ENCODE data around the gene CFAP57.

CFAP57 gene

GRCh38 chr1:43279666-43280065 is 107.5 kb downstream of the CFAP57 start:
- DNase-seq = no peak

DNA sequence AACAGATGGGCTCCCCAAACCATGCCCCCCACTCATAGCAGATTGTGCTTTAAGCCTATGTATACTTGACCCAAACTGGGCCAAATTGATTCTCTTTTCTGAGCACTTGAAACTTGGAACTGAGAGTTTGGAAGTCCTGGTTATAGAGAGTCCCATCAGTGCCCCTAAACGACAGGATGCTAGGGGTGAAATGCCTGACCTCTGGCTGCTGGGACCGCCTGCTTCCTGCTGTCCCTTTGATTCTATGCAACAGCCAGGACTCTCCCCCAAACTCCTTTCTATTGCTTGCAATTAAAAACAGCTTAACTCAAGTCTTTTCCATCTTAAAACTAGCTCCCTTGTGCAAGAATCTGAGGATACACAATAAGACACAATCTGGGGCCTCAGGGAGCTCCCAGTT is 108.6 kb downstream of the CFAP57 start:
- no peak for DNase-seq

DNA sequence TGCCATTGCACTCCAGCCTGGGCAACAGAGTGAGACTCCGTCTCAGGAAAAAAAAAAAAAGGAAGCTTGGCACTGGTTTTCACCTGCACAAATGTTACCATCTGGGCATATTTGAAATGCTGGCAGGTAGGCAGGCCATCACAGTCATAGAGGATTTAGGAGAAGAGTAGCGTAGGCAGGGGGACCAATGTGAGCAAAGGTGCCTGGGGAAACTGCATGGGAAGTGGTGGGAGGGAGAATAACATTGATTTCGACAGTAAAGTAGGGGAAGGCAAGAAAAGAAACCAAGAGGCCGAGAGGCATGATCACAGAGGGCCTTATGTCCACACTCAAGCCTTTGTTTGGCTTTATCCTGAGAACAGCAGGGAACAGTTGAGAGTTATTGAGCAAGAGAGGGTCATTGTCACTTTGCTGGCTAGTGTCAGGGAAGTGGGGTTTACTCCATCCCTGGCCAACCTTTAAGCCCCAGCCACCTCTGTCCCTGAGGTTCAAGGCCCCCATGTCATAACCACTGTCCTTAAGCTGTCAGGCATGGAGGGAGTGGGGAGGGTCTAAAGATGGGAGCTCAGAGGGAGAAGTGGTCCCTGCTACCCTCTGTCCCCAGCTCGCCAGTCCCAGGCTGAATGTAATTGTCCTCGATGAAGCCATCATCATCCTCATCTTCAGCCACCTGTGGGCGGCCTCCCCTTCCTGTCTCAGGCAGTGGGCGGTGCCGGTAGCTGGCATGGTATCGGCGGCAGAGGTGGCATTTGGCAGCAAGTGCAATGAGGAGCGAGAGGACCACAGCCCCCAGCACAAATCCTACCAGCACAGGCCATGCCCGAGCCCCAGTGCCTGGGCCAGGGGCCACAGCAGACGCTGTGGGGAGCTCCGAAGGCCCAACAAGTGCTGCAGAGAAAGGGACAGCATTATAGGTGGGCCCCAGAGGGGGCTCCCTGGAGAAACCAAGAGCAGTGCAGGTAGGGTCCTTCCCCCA is 110.4 kb downstream of the CFAP57 start:
- DNase-seq = peak; percentile 74

- no peak for DNase-seq
Observed at GRCh38 chr1:43284065-43284464, 111.9 kb downstream of the CFAP57 start.

GRCh38 chr1:43284546-43285110 is 112.5 kb downstream of the CFAP57 start:
- peak; percentile 30 for DNase-seq

- peak; percentile 100 for DNase-seq
Observed at GRCh38 chr1:43285269-43285990, 113.3 kb downstream of the CFAP57 start, which contains the start of gene C1orf210. Gene C1orf210, minus strand, starts transcription at chr1:43285581. Its CDS starts 2,311 bp downstream, at chr1:43283270.

- no peak for DNase-seq
Observed at GRCh38 chr1:43286115-43286514, 114.0 kb downstream of the CFAP57 start.

DNA sequence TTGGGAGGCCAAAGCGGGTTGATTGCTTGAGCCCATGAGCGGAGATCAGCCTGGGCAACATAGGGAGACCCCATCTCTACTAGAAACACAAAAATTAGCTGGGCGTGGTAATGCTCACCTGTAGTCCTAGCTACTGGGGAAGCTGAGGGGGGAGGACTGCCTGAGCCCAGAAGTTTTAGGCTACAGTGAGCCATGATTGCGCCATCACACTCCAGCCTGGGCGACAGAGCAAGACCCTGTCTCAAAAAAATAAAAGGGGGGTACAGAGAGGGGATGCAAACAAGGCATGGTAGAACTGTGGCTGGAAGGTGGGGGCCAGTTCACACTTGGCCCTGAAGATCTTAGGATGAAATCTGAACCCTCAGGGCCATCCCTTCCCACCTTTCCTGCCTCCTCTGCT is 114.4 kb downstream of the CFAP57 start:
- no peak for DNase-seq

- DNase-seq = no peak
Observed at GRCh38 chr1:43288058-43288784, 116.1 kb downstream of the CFAP57 start.

DNA sequence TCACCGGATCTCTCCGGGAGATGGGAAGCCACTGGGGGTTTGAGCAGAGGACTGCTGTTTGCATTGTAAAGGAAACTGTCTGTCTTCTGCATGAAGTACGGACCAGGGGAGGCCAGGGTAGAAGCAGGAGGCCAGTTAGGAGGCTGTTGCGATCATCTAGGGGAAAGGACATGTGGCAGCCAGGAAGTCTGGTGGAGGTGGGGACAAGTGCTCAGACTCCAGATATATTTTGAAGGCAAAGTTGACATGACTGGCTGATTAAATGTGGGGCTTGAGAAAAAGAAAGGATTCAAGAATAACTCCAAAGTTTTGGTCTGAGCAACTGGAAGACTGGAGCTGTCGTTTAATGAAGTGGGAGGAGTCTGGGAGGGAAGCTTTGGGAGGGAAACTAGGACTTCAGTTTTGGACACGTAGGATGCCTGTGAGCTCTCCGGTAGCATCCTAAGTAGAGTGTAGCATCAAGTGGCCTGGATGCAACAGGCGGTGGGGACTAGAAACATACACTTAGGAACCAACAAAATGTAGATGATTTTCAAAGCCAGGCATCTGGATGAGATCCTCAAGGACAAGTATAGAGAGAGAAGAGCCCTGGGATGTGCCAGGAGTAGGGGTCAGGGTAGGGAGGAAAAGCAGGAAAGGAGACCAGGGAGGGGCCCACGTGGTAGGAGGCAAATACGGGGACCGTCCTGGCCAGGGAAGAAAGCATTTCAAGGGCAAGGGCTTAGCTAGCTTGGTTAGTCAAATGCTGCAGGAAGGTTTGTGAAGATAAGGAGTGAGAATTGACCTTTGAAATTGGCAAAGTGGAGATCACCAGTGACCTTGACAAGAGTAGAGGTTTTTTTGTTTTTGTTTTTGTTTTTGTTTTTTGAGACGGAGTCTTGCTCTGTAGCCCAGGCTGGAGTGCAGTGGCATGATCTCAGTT is 116.9 kb downstream of the CFAP57 start:
- no peak for DNase-seq

DNA sequence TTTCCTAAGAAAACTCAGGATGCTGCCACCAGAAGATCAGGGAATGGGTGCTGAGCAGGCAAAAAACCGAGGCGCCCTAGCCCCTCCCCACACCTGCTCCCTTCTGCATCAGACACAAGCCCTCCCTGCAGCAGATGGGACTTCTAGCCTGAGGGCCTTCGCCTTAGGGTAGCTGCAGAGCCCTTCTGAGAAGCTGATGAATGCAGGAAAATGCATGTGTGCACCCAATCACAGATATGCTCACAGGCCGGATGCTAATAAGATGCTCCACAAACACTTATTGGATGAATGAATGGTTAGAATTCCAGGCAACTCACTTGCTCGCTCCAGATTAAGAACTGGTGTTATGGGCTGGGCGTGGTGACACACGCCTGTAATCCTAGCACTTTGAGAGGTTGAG is 120.1 kb downstream of the CFAP57 start:
- no peak for DNase-seq

GRCh38 chr1:43292679-43293078 is 120.5 kb downstream of the CFAP57 start:
- no peak for DNase-seq

DNA sequence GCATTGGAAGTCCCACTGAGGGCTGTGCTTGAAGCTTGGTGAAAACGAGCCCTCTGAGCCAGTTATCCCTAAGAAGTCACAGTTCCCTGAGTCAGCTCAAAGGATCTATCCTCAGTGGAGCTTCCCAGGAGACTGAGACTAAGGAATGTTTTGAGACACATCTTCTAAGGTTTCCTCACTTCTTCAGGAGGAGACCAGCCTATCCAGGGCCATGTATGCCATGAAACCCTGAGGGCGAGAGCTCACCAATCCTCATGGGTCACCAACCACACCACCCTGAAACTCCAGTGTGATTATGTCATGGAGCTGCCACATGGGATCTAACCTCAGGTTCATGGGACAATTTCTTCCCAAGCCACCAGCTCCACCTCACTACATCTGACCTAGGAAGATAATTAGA is 121.0 kb downstream of the CFAP57 start:
- DNase-seq = no peak

DNA sequence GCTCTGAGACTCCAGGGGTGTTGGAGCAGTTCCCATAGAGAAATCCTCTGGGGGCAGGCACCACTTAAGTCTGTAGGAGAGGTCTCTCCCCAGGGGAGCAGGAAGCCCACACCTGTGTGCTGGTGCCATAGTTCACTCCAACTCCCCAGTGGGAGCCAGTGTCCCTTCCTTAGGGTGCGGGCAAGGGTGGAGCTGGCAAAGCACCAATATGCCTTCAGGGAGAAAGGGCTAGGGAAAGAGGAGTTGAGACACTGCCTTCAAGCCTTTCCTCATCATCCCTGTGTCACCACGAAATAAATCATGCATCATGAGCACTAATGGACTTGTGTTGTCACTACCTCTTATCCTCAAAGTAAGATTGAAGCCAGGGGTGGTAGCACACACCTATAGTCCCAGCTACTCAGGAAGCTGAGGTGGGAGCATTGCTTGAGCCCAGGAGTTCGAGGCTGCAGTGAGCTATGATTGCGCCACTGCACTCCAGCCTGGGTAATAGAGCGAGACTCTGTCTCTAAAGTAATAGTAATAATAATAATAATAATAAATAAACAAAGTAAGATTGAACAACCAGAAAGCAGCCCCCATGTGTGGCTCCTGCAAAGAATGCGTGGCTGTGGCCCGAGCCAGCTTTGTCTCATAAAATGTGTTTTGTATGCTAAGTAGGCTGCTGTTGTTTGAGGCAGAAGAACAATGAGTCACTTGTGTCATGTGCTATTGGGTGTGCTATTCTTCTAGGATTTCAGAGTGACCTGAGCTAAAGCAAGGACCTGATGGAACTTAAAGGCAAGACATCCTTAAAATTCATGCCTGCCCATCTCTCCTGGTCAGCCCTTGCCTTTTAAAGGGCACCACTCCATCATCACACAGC is 122.0 kb downstream of the CFAP57 start:
- no peak for DNase-seq

DNA sequence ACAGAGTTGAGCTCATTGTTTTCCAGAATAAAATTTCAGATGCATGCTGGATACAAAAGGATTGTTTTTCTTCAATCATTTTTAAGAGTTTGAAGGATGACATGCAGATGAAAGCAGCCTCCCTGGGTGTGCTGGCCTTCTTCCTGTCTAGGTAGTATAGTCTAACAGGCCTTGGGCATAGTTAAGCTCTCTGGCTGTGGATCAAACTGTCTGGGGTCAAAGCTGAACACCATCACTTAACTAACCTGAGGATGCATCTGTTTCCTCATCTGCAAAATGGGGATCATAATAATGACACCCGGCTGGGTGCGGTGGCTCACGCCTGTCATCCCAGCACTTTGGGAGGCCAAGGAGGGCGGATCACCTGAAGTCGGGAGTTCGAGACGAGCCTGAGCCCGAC is 122.6 kb downstream of the CFAP57 start:
- DNase-seq = no peak

GRCh38 chr1:43296207-43296606 is 124.1 kb downstream of the CFAP57 start:
- DNase-seq = no peak

GRCh38 chr1:43298055-43298454 is 125.9 kb downstream of the CFAP57 start:
- DNase-seq = no peak

GRCh38 chr1:43299101-43299500 is 127.0 kb downstream of the CFAP57 start:
- DNase-seq = no peak

DNA sequence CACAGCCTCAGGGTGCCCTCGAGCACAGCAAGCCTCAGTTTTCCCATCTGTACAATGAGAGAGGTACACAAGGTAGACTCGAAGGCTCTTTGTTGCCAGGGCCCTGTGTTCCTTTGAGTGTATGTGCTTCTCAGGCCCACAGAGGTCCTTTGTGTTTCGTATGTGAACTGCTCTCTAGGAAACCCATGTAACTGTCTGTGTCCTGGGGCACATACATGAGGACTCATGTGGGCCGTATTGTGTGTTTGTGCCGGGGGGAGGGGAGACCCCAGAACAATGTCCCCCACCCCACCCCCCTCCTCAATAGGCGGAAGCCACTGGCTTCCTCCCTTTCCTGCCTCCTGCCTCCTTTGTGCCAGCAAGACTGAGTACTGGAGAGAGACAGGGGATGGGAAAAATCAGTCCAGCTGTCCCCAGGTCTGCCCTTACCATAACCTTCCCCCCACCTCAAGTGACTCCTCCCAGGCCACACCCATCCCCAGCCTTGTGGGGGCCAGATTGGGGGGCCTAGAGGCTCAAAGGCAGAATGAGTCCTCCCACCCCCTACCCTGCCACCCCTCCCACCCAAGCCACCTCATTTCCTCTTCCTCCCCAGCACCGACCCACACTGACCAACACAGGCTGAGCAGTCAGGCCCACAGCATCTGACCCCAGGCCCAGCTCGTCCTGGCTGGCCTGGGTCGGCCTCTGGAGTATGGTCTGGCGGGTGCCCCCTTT is 128.4 kb downstream of the CFAP57 start, which contains the start of gene TIE1:
TSS of gene TIE1 (plus strand) at position 605 of the 717 bp plus-strand sequence. CDS start at position 695, 90 bp downstream.
- no peak for DNase-seq

DNA sequence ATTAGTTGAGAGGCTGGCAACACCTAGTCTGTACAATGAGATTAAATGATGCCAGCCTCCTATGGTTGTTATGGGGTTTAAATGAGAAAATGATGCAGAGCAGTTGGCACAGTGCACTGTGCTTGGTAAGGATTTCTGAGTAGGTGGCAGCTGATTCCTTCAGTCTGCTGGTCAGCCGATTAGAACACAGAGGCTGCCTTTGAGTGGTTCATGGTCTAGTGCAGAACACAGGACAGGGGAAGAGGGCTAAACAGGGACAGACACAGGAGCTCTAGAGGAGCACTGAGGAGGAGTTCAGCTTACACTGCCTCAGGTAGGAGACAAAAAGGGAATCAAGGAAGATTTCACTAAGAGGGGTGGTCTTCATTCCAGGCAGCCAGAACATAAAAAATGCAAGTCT is 130.1 kb downstream of the CFAP57 start:
- DNase-seq = no peak

Data from NCI-H510A (cell line).